H1 (cell line): ENCODE results near the gene CLPTM1L. TPM values are rescaled to one million over a fixed set of nuclear protein-coding genes. Genes with fewer than 3 reads are reported as not detected.
"Not testable (repeated sequence)": the region's sequence is repeated elsewhere in the genome, so short reads cannot be mapped to it uniquely, and the experiment has no call there.

Experiments used
- CTCF ChIA-PET: fragments of 300-600 bp; sonication (Branson Sonifier 250); formaldehyde crosslinking; loops from one replicate; lab custom pipeline; 2021; ENCODE audit not compliant: partially characterized antibody; lab: Charles Lee
- POLR2A ChIA-PET: fragments of 300-600 bp; sonication (Branson Sonifier 250); formaldehyde crosslinking; loops from one replicate; lab custom pipeline; 2021; ENCODE audit warnings: inconsistent platforms; ENCODE audit not compliant: partially characterized antibody; lab: Charles Lee
- DNase-seq, 2 experiments: peaks; one replicate each; pipeline versions ENCODE4 v3.0.0 to v3.0.0-alpha.2; 2010 to 2022; ENCODE audit warnings: low spot score in 2 of 2, low read depth in 1 of 2, mixed read lengths in 1 of 2
- FAIRE-seq: peaks from 2 replicates; lab custom pipeline; 2011; peaks lifted over from hg19 to GRCh38; lab: Jason Lieb, UNC
- H2AFZ ChIP-seq: 2 replicates; pipeline ENCODE4 v1.8.1; 2012; ENCODE audit warnings: low read length, inconsistent platforms
- H2AK5ac ChIP-seq: 2 replicates; pipeline ENCODE4 v1.6.1; 2013; ENCODE audit warnings: low read depth, low read length
- H2BK120ac ChIP-seq: replicated peaks from 2 replicates; pipeline ENCODE3; 2013; ENCODE audit warnings: low read depth, low read length, inconsistent platforms
- H2BK12ac ChIP-seq: 2 replicates; pipeline ENCODE4 v1.6.1; 2013; ENCODE audit warnings: low read depth, low read length
- H2BK15ac ChIP-seq: 2 replicates; pipeline ENCODE4 v1.6.1; 2013; ENCODE audit warnings: low read length
- H2BK20ac ChIP-seq: 2 replicates; pipeline ENCODE4 v1.6.1; 2013; ENCODE audit warnings: low read length
- H2BK5ac ChIP-seq: 2 replicates; pipeline ENCODE4 v1.6.1; 2013; ENCODE audit warnings: low read depth, low read length
- H3K14ac ChIP-seq: 2 replicates; pipeline ENCODE4 v1.6.1; 2013; ENCODE audit warnings: inconsistent platforms; ENCODE audit not compliant: insufficient read length
- H3K18ac ChIP-seq: 2 replicates; pipeline ENCODE4 v1.6.1; 2013; ENCODE audit warnings: low read length; ENCODE audit errors: extremely low read depth
- H3K23ac ChIP-seq: 2 replicates; pipeline ENCODE4 v1.6.1; 2013; ENCODE audit warnings: inconsistent platforms; ENCODE audit not compliant: insufficient read length
- H3K23me2 ChIP-seq: 2 replicates; pipeline ENCODE4 v1.6.1; 2013; ENCODE audit warnings: low read depth, low read length
- H3K27ac ChIP-seq: 2 replicates; pipeline ENCODE4 v1.6.1; 2011; ENCODE audit warnings: low read depth, low read length, inconsistent platforms
- H3K27me3 ChIP-seq, 4 experiments: replicated peaks in 1 of 4; 1 replicate in 1 of 4; 2 replicates in 3 of 4; pipeline versions ENCODE4 v1.6.1 to v1.8.1; 2011 to 2013; ENCODE audit warnings: low read length in 3 of 4, mild to moderate bottlenecking in 3 of 4, inconsistent platforms in 2 of 4, mixed read lengths in 2 of 4, moderate library complexity in 1 of 4; ENCODE audit not compliant: control insufficient read depth in 3 of 4, insufficient read depth in 3 of 4; ENCODE audit errors: extremely low read depth in 1 of 4
- H3K36me3 ChIP-seq, 4 experiments: 2 replicates each; pipeline versions ENCODE4 v1.6.1 to v1.8.1; 2011 to 2013; ENCODE audit warnings: mild to moderate bottlenecking in 4 of 4, low read length in 3 of 4, moderate library complexity in 2 of 4, control low read depth in 1 of 4, inconsistent platforms in 1 of 4; ENCODE audit not compliant: insufficient read depth in 4 of 4, control insufficient read depth in 2 of 4
- H3K4ac ChIP-seq: replicated peaks from 2 replicates; pipeline ENCODE3; 2013; ENCODE audit warnings: low read length, low read depth, mixed read lengths, inconsistent platforms; ENCODE audit not compliant: insufficient read length
- H3K4me1 ChIP-seq, 4 experiments: replicated peaks in 1 of 4; 1 replicate in 1 of 4; 2 replicates in 3 of 4; pipeline versions ENCODE4 v1.6.1 to v1.8.1; 2011 to 2013; ENCODE audit warnings: low read length in 3 of 4, inconsistent platforms in 2 of 4, mixed read lengths in 1 of 4; ENCODE audit not compliant: insufficient read depth in 4 of 4, control insufficient read depth in 3 of 4
- H3K4me2 ChIP-seq, 2 experiments: 2 replicates each; pipeline versions ENCODE4 v1.6.1 to v1.8.1; 2011 to 2013; ENCODE audit warnings: low read depth in 2 of 2, low read length in 2 of 2, control low read depth in 1 of 2, inconsistent platforms in 1 of 2, mild to moderate bottlenecking in 1 of 2; ENCODE audit not compliant: insufficient read depth in 1 of 2
- H3K4me3 ChIP-seq, 4 experiments: fragments of 200-600, 300-600 bp in 1 of 4; sonication (generic), shearing (Covaris generic), sonication (Bioruptor Twin) in 1 of 4; 2 replicates each; pipeline versions ENCODE4 v1.5.1 to v1.8.1; 2011 to 2016; ENCODE audit warnings: low read length in 4 of 4, low read depth in 3 of 4, control low read depth in 2 of 4, inconsistent platforms in 2 of 4, mild to moderate bottlenecking in 2 of 4, mixed read lengths in 1 of 4, moderate library complexity in 1 of 4; ENCODE audit not compliant: insufficient read depth in 2 of 4; ENCODE audit errors: extremely low read depth in 1 of 4
- H3K56ac ChIP-seq: replicated peaks from 2 replicates; pipeline ENCODE3; 2013; ENCODE audit warnings: low read depth, mild to moderate bottlenecking, mixed read lengths, low read length, inconsistent platforms; ENCODE audit not compliant: insufficient read length
- H3K79me1 ChIP-seq: 2 replicates; pipeline ENCODE4 v1.6.1; 2013; ENCODE audit warnings: low read depth, low read length, control low read depth
- H3K79me2 ChIP-seq, 2 experiments: 2 replicates each; pipeline versions ENCODE4 v1.6.1 to v1.8.1; 2012 to 2013; ENCODE audit warnings: low read length in 2 of 2, mild to moderate bottlenecking in 2 of 2, inconsistent platforms in 1 of 2; ENCODE audit not compliant: insufficient read depth in 2 of 2, control insufficient read depth in 1 of 2
- H3K9ac ChIP-seq, 4 experiments: replicated peaks in 1 of 4; 1 replicate in 1 of 4; 2 replicates in 3 of 4; pipeline versions ENCODE4 v1.6.1 to v1.8.1; 2011 to 2013; ENCODE audit warnings: low read depth in 3 of 4, low read length in 3 of 4, control low read depth in 2 of 4, mild to moderate bottlenecking in 2 of 4, moderate library complexity in 2 of 4, inconsistent platforms in 1 of 4; ENCODE audit errors: extremely low read depth in 1 of 4
- H3K9me3 ChIP-seq, 2 experiments: 2 replicates each; pipeline versions ENCODE4 v1.6.1 to v1.8.1; 2012 to 2013; ENCODE audit warnings: mild to moderate bottlenecking in 2 of 2, moderate library complexity in 2 of 2, control low read depth in 1 of 2, inconsistent platforms in 1 of 2, low read depth in 1 of 2, low read length in 1 of 2, mixed read lengths in 1 of 2; ENCODE audit not compliant: insufficient read depth in 2 of 2
- H4K20me1 ChIP-seq, 2 experiments: replicated peaks in 1 of 2; 2 replicates each; pipeline versions ENCODE3 to v1.8.1; 2011 to 2013; ENCODE audit warnings: inconsistent platforms in 2 of 2, low read length in 2 of 2, mild to moderate bottlenecking in 1 of 2; ENCODE audit not compliant: insufficient read depth in 2 of 2, control insufficient read depth in 1 of 2
- H4K5ac ChIP-seq: 2 replicates; pipeline ENCODE4 v1.6.1; 2013; ENCODE audit warnings: low read length, low read depth, mixed read lengths, inconsistent platforms; ENCODE audit not compliant: insufficient read length
- H4K8ac ChIP-seq: 2 replicates; pipeline ENCODE4 v1.8.0; 2013; ENCODE audit warnings: mild to moderate bottlenecking, moderate library complexity, low read length, inconsistent platforms; ENCODE audit not compliant: insufficient read depth; ENCODE audit errors: extremely low read depth
- H4K91ac ChIP-seq: replicated peaks from 2 replicates; pipeline ENCODE3; 2013; ENCODE audit warnings: low read length, mixed read lengths, inconsistent platforms; ENCODE audit not compliant: insufficient read length
- WGBS, 2 experiments: shearing (Covaris generic) in 1 of 2; methylation state at CpG; one replicate each; pipeline versions ENCODE4 v1.1.6 to v1.1.7; 2013 to 2015; ENCODE audit warnings: low lambda C conversion rate in 2 of 2, mixed read lengths in 2 of 2, inconsistent platforms in 1 of 2, low coverage in 1 of 2, missing lambda C conversion rate in 1 of 2; ENCODE audit not compliant: insufficient replicate concordance in 2 of 2, insufficient coverage in 1 of 2, insufficient read length in 1 of 2; ENCODE audit errors: extremely low coverage in 1 of 2, missing lambda C conversion rate in 1 of 2; 5-methylcytosine and 5-hydroxymethylcytosine counted together
- polyA plus RNA-seq, 7 experiments: library from polyadenylated mRNA; depleted of rRNA in 3 of 7; stranded (reverse) in 5 of 7; unstranded in 2 of 7; fragments of >200 nt in 5 of 7; fragments of 200-250 nt in 2 of 7; gene quantifications; 1 replicate in 5 of 7; 2 replicates in 1 of 7; 4 replicates in 1 of 7; pipeline versions ENCODE4 v1.2.1 to v1.2.3, GENCODE V29; 2011 to 2013; ENCODE audit warnings: missing spikeins in 2 of 7, mixed read lengths in 2 of 7
- total RNA-seq: library from RNA; stranded (reverse); fragmentation: NEBNext Ultra II Directional; extraction: Animal tissue kit (Norgen Biotek cat#: 25700); gene quantifications from 2 replicates; pipeline ENCODE4 v1.2.1, GENCODE V29; 2021

Gene CLPTM1L
- total and polyA plus RNA-seq, 2 of the 8 experiments (the other 6 are each of a cell fraction or from before 2014, with no cell fraction given), result 102 to 119 TPM

DNA sequence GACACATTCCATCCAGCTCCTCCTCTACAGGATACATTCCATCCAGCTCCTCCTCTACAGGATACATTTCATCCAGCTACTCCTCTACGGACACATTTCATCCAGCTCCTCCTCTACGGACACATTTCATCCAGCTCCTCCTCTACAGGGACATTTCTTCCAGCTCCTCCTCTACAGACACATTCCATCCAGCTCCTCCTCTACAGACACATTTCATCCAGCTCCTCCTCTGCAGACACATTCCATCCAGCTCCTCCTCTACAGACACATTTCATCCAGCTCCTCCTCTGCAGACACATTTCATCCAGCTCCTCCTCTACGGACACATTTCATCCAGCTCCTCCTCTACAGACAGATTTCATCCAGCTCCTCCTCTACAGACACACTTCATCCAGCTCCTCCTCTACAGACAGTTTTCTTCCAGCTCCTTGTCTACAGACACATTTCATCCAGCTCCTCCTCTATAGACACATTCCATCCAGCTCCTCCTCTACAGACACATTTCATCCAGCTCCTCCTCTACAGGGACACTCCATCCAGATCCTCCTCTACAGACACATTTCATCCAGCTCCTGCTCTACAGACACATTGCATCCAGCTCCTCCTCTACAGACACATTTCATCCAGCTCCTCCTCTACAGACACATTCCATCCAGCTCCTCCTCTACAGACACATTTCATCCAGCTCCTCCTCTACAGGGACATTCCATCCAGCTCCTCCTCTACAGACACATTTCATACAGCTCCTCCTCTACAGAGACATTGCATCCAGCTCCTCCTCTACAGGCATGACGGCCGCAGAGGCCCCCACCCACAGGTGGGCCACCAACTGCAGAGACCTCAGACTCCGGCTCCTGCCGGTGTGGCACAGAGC lies 16.4 kb downstream of the CLPTM1L start:
- H3K79me1 ChIP-seq, FAIRE-seq, H3K18ac ChIP-seq, H3K9ac ChIP-seq, DNase-seq, H3K79me2 ChIP-seq, H3K23ac ChIP-seq, H3K4me2 ChIP-seq, H2AK5ac ChIP-seq, H2AFZ ChIP-seq, H3K14ac ChIP-seq, H4K8ac ChIP-seq, H3K23me2 ChIP-seq, H4K5ac ChIP-seq, H3K27me3 ChIP-seq, H3K4ac ChIP-seq, H2BK5ac ChIP-seq, H3K27ac ChIP-seq, H3K4me1 ChIP-seq, H3K4me3 ChIP-seq, H2BK12ac ChIP-seq, H2BK15ac ChIP-seq, H4K91ac ChIP-seq, H3K56ac ChIP-seq, H3K9me3 ChIP-seq, H2BK20ac ChIP-seq, H2BK120ac ChIP-seq: not testable (repeated sequence)
- WGBS, 2 experiments, result 94% methylated on average over 7 of the region's 7 CpGs; no CpG with 5 or more reads in 1 of the 2 experiments
- peaks cover 19 to 64% (median 44%) of the 10 kb centered on the region in 4 experiments for H3K36me3 ChIP-seq
- ChIA-PET CTCF (interaction anchor here (0.6 to 1.6 kb wide), 7 partner anchors 10 to 231 kb away, joined by 3 to 8 read pairs (median 3); no protein-coding TSS in a partner anchor), POLR2A (interaction anchor here (0.6 to 4.3 kb wide), 6 partner anchors 11 to 242 kb away, joined by 3 to 15 read pairs (median 3); no protein-coding TSS in a partner anchor)
- H4K20me1 ChIP-seq, result peaks cover 2 to 23% of the 10 kb centered on the region in 2 experiments
